ENCODE measurements around the gene KIF3C.
"Not testable (repeated sequence)": the region's sequence is repeated elsewhere in the genome, so short reads cannot be mapped to it uniquely, and the experiment has no call there.

The KIF3C gene

DNA sequence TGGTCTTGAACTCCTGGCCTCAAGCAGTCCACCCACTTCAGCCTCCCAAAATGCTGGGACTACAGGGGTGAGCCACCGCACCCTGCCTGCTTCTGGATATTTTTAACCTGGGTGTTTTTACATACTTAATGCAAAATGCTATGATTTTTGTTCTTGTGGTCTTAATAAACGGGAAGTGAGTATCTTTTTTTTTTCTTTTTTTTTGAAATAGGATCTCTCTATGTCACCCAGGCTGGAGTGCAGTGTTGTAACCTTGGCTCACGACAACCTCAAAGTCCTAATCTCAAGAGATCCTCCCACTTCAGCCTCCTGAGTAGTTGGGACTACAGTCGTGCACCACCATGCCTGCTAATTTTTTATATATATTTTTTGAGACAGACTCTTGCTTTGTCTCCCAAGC, 84.8 kb downstream of the KIF3C start:
- in situ Hi-C loops (cut with HindIII; ENCODE audit: low pct_ligation_motif_present, low pct_unique_long_range_greater_than_20kb, low sequenced_read_pairs) = no loop called here
- no peak for DNase-seq

DNA sequence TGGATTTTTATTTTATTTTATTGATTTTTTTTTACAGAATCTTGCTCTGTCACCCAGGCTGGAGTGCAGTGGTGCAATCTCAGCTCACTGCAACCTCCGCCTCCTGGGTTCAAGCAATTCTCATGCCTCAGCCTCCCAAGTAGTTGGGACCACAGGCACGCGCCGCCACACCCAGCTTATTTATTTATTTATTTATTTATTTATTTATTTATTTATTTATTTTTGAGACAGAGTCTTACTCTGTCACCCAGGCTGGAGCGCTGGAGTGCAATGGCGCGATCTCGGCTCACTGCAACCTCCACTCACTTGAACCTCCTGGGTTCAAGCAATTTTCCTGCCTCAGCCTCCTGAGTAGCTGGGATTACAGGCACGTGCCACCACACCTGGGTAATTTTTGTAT, 86.0 kb downstream of the KIF3C start:
- in situ Hi-C loops (cut with HindIII; ENCODE audit: low pct_ligation_motif_present, low pct_unique_long_range_greater_than_20kb, low sequenced_read_pairs); DNase-seq: not testable (repeated sequence)

DNA sequence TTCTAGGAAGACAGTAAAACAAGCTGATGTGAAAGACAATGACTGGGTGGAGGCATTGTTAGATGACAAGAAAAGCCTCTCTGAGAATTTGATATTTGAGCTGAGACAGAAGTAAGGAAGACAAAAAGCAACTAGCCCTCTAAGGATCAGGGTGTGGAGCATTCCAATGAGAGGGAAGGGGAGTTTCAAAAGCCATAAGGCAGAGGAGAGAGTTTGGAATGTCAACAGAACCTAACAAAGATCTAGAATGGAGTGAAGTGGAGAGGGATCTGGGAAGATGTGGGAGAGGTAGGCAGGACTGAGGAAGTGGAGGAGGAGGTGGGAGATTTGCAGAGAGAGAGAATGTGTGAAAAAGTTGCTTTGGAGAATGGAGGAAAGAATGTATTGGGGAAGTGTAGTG, 86.7 kb downstream of the KIF3C start:
- DNase-seq = no peak
- in situ Hi-C loops (cut with HindIII; ENCODE audit: low pct_ligation_motif_present, low pct_unique_long_range_greater_than_20kb, low sequenced_read_pairs) = no loop called here

DNA sequence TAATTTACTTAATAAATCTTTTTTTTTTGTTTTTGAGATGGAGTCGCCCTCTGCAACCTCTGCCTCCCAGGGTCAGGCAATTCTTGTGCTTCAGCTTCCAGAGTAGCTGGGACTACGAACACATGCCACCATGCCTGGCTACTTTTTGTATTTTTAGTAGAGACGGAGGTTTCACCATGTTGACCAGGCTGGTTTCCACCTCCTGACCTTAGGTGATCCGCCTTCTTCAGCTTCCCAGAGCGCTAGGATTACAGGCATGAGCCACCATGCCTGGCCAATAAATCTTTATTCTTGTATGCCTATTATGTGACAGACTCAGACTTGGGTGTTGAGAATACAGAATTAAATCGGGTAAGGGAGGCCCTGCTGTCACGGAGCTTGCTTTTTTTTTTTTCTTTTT, 87.3 kb downstream of the KIF3C start:
- DNase-seq = no peak
- in situ Hi-C loops (cut with HindIII; ENCODE audit: low pct_ligation_motif_present, low pct_unique_long_range_greater_than_20kb, low sequenced_read_pairs) = no loop called here

GRCh38 chr2:25894135-25894830, 88.0 kb downstream of the KIF3C start:
- in situ Hi-C loops (cut with HindIII; ENCODE audit: low pct_ligation_motif_present, low pct_unique_long_range_greater_than_20kb, low sequenced_read_pairs) = no loop called here

GRCh38 chr2:25891672-25892071, 90.6 kb downstream of the KIF3C start:
- DNase-seq = no peak

More at GRCh38 chr2:25894135-25894830, 88.0 kb downstream of the KIF3C start:
- no peak for DNase-seq

GRCh38 chr2:25887624-25888242, 94.6 kb downstream of the KIF3C start:
- in situ Hi-C loops (cut with HindIII; ENCODE audit: low pct_ligation_motif_present, low pct_unique_long_range_greater_than_20kb, low sequenced_read_pairs) = no loop called here
- DNase-seq = no peak

More at GRCh38 chr2:25891672-25892071, 90.6 kb downstream of the KIF3C start:
- in situ Hi-C loops (cut with HindIII; ENCODE audit: low pct_ligation_motif_present, low pct_unique_long_range_greater_than_20kb, low sequenced_read_pairs) = no loop called here

- in situ Hi-C loops (cut with HindIII; ENCODE audit: low pct_ligation_motif_present, low pct_unique_long_range_greater_than_20kb, low sequenced_read_pairs) = no loop called here
- DNase-seq = peak; percentile 75
These were observed 96.4 kb downstream of the KIF3C start for GRCh38 chr2:25885933-25886332.

DNA sequence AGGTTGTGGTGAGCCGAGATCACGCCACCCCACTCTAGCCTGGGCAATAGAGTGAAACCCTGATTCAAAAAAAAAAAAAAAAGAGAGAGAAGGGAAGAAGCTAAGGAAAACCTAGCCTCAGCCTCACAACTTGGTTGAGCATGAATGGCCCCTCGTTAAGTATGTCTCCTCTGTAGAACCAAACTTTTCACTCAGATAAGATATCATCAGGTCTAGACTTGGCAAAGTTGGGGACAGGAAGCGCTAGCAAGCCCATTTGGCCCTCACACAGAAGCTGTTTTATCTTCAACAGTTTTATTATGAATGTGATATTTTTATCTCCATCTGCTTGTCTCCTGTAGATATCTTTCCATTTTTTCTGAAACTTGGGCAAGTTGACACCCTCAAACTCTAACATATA, 100.5 kb downstream of the KIF3C start:
- in situ Hi-C loops (cut with HindIII; ENCODE audit: low pct_ligation_motif_present, low pct_unique_long_range_greater_than_20kb, low sequenced_read_pairs) = no loop called here
- DNase-seq = no peak

DNA sequence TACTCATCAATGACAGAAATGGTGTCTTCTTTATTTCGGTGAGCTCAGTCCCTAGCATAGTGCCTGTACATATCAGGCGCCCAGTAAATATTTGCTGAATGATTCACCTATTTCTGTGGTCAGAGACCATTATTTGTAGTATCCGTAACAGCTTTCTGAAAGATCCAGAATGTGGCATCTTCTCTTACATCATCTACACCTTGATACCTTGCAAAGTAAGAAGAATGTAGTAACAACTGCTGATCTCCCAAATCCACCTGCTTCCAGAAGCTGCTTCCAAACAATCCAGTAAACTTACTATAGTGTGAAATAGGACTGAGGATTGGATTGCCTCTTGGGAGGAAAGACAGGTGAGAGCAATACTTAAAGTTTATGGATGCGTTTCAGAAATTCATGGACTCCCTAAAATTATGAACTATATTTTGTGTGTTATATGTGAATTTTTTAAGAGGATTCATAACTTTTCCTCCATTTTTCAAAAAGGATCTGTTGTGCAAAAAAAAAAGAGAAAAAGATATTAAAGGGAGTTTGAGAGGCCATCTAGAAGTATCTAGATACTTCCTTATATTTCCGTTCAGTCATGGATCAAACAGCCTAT, 103.1 kb downstream of the KIF3C start:
- peak; percentile 69 for DNase-seq
- in situ Hi-C loops (cut with HindIII; ENCODE audit: low pct_ligation_motif_present, low pct_unique_long_range_greater_than_20kb, low sequenced_read_pairs) = no loop called here

DNA sequence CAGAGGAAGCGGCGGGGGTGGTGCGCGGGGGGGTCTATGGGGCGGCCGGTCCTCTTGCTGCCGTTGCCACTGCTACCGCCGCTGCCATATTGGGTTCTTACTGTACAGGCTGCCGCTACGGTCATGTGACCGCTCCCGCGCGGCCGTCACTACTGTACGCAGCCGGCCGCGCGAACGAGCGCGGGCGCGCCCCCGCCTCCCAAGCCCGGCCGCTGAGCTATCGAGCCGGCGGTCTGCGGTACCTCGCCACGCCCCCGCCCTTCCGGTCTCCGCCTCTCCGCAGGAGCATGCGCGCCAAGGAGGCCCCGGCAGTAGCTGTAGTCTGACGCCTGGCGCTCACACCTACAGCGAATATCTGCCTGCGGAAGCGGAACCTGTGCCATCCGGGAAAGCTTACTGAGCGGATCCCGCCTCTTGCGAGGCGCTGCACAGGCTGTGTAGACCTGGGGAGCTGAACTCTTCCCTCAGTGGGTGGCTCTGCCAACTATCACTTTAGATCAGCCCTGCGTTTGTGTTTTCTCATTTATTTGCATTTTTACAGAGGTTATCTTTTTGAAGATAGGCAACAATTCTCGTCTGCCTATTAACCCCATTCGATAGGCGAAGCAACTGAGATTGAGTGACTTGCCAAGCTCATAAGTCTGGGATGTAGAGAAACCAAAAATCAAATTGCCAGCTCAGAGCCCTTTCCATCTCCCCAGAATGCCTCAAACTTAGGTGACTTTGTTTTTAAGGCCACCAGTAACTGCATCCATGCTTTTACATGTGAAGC, 103.8 kb downstream of the KIF3C start, which contains the start of gene ASXL2:
Gene ASXL2, minus strand, starts transcription at position 127 of the 772 bp plus-strand sequence. CDS start 265 bp downstream, outside the sequence.
- peak; percentile 99 for DNase-seq
- in situ Hi-C loops (cut with HindIII; ENCODE audit: low pct_ligation_motif_present, low pct_unique_long_range_greater_than_20kb, low sequenced_read_pairs) = no loop called here

DNA sequence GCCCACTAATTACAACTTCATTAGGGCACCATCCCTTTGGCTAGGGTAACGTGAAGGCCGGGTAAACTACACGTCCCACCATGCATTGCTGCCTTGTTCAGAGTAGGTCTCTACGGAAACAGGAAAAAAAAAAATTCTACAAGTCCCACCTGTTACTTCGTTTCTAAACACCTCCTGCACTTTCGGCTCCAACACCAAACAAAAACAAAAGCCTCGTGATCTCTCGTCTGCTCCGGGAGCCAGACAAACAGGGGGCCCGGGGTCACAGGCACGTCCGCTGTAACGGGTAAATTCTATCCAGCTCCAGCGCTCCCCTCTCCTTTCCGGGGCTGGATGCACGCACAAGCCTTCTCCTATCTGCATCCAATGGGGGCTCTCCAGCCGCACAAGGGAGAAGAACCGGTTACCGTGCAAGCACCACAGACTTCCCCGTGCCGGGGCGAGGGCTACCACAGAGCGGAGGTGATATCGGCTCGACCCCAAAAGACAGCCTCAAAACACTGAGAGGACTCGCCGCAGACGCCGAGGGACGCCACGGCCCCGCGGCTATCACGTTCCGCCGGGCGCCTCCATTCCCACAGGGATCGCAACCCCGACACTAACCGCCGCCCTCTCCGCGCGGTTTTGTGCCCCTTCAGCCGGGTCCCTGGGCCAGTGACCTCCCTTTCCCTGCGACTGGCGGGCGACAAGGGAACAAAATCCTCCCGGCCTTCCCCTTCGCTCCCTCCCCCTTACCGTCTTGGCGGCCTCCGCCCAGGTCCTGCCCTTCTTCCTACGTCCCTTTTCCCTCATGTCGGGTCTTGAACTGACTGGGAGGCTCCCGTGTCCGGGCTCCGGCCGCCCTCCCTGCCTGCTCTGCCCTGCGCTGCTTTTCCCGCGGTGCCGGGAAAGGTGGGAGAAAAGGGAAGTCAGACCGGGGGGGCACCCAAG, 104.6 kb downstream of the KIF3C start:
- DNase-seq = peak; percentile 74
- in situ Hi-C loops (cut with HindIII; ENCODE audit: low pct_ligation_motif_present, low pct_unique_long_range_greater_than_20kb, low sequenced_read_pairs) = no loop called here
